Stimulated activated CD4-positive, alpha-beta T cell treated with anti-CD3 and anti-CD28 coated beads, Interleukin-12 subunit alpha, Interleukin-12 subunit beta, amount 100 ng/mL, for 4 hours (primary cell): ENCODE data around the gene IER3IP1.
"Not testable (repeated sequence)": the region's sequence is repeated elsewhere in the genome, so short reads cannot be mapped to it uniquely, and the experiment has no call there.

ENCODE experiments used
- DNase-seq: peaks from one replicate; pipeline ENCODE4 v3.0.0-alpha.2; 2020

Gene IER3IP1

GRCh38 chr18:47175898-47176575 is at the start of gene IER3IP1:
Gene IER3IP1 (minus strand): TSS chr18:47176364. CDS start chr18:47176277, 87 bp downstream.
- DNase-seq = peak; percentile 90

GRCh38 chr18:47215554-47216138 is 39.5 kb upstream of the IER3IP1 start:
- DNase-seq = no peak

GRCh38 chr18:47209171-47209570 is 33.0 kb upstream of the IER3IP1 start:
- DNase-seq = no peak

- DNase-seq = no peak
These were observed 30.9 kb upstream of the IER3IP1 start for GRCh38 chr18:47206945-47207637.

GRCh38 chr18:47204908-47205522 is 28.9 kb upstream of the IER3IP1 start:
- DNase-seq = peak; percentile 18

GRCh38 chr18:47203626-47204464 is 27.7 kb upstream of the IER3IP1 start:
- DNase-seq = no peak

- DNase-seq = not testable (repeated sequence)
These were observed 19.8 kb upstream of the IER3IP1 start for GRCh38 chr18:47195961-47196360.

- DNase-seq = no peak
These were observed 15.8 kb upstream of the IER3IP1 start for GRCh38 chr18:47191961-47192360.

- no peak for DNase-seq
These were observed 11.6 kb upstream of the IER3IP1 start for GRCh38 chr18:47187721-47188120.

- no peak for DNase-seq
These were observed 8.4 kb upstream of the IER3IP1 start for GRCh38 chr18:47184419-47185050.

- DNase-seq = not testable (repeated sequence)
These were observed 6.0 kb upstream of the IER3IP1 start for GRCh38 chr18:47182156-47182555.

GRCh38 chr18:47180765-47181164 is 4.6 kb upstream of the IER3IP1 start:
- DNase-seq = no peak

GRCh38 chr18:47179520-47179919 is 3.4 kb upstream of the IER3IP1 start:
- DNase-seq = no peak

GRCh38 chr18:47175283-47175897 is 774 bp downstream of the IER3IP1 start:
- DNase-seq = no peak

GRCh38 chr18:47174545-47175116 is 1.5 kb downstream of the IER3IP1 start:
- no peak for DNase-seq

GRCh38 chr18:47172476-47172875 is 3.7 kb downstream of the IER3IP1 start:
- DNase-seq = no peak

GRCh38 chr18:47168913-47169312 is 7.3 kb downstream of the IER3IP1 start:
- DNase-seq = no peak

- no peak for DNase-seq
These were observed 7.7 kb downstream of the IER3IP1 start for GRCh38 chr18:47168509-47168908.

GRCh38 chr18:47166294-47166693 is 9.9 kb downstream of the IER3IP1 start:
- DNase-seq = no peak

- no peak for DNase-seq
These were observed 12.9 kb downstream of the IER3IP1 start for GRCh38 chr18:47163241-47163640.

GRCh38 chr18:47160256-47160655 is 15.9 kb downstream of the IER3IP1 start:
- no peak for DNase-seq
